Measurements from ENCODE around the gene AFAP1L1.
A peak's percentile ranks its signal among the peaks of the same experiment; 100 is the strongest.

AFAP1L1 gene

DNA sequence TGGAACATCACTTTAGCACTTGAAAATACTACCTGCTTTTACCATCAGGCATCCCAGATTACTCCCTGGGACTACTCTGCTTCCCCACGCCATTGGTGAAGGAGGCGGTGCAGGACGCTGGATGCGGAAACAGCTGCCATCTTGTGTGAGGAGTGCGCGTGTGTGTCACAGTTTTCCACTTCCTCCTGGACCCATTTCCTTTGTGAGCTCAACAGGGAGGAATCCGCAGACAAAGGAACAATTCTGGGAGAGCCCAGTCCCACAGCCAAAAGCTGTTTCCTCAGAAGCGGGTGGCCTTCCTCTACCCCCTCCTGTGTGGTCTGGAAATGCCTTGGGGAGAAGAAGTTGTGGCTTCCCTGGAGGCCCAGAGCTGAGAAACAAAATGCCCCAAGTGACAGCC lies 16.8 kb downstream of the AFAP1L1 start:
- DNase-seq: no peak

DNA sequence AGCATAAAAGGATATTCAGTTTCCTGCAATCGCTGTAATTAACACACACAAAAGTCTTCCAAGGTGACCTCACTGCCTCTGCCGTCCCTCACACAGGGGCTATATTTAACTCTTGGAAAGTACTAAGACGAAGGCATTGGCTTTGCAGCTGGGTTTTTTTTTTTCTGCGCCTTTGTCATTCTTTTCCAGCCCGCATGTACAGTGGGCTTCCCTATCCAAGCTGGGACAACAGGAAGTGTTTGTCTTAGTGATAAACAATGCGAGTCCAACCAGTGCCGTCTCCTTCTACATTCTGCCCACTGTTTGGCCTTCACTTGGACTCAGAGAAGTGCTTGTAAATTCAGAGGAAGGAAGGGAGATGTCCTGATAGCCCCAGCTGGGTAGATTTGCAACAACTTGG lies 17.6 kb downstream of the AFAP1L1 start:
- DNase-seq: no peak

- peak; percentile 26 for DNase-seq
Observed at GRCh38 chr5:149294872-149295829, 23.5 kb downstream of the AFAP1L1 start.

GRCh38 chr5:149297340-149298025 lies 25.8 kb downstream of the AFAP1L1 start:
- DNase-seq: no peak

DNA sequence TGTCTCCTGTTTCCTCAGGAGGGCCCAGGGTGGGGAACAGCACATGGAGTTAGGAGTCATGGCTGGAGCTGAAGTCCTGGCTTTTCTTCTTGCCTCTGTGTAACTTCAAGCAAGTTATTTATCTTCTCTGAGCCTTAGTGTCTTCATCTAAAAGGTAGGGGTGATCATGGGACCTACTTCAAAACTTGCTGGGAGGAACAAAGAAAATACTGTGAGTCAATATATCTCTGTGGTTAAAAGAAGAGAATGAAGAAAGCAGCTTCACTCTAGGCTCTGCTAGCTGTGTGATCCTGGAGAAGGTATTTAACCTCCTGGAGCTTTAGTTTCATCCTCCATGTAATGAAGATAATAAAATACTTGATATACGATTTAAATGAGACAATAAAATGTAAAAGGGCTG lies 26.5 kb downstream of the AFAP1L1 start:
- no peak for DNase-seq

DNA sequence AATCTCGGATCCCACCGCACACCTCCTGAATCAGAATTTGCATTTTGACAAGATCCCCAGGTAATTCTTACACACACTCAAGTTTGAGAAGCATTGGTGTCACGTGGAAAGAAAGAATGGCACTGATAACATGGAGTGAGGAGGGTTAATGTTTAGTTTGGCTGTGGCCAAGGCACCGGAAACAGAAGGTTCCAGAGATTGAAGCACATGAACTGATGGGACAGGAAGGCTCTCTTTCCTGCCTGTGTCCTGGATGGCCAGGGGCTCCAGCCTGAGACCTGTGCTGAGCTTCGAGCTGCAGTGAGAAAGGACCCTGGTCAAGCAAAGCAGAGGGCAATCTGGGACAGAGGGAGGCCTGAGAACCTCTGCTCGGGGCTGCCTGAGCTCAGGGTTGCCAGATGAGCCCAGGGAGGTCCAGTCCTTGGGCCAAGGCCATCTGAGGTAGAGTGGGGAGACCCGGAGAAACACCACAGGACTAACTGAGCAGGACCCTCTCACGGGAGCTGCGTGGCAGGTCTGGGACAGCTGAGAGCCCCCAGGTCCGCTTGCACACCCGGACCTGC lies 27.3 kb downstream of the AFAP1L1 start:
- no peak for DNase-seq

- no peak for DNase-seq
Observed at GRCh38 chr5:149299451-149300054, 27.9 kb downstream of the AFAP1L1 start.

GRCh38 chr5:149300441-149300840 lies 28.8 kb downstream of the AFAP1L1 start:
- no peak for DNase-seq

DNA sequence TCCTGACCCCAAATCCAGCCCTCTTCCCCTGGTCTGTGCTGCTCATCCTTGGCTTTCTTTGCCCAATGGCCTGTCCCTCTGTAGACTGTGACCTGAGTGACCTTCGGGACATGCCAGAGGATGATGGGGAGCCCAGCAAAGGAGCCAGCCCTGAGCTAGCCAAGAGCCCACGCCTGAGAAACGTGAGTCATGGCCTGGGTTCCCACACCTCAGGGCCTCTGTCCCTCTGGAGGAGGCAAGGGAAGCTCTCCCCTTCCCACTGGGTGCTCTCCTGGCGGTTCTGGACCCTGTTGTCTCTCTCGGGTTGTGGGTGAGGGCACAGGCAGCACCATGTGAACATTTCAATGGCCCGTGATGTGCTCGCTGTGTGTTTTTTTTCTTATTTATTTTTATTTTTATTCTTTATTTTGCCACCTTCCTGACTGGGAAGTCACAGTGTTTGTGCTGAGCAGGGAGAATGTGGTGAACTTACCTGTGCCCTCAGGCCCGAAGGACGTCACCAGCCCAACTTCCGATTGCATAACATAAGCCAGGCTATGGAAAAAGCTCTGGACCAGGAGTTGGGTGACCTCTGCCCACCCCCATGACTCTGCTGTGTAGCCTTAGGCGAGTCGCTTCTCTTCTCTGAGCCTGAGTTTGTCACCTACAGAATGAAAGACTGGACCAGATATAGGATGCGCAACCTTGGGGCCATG lies 29.5 kb downstream of the AFAP1L1 start:
- no peak for DNase-seq

DNA sequence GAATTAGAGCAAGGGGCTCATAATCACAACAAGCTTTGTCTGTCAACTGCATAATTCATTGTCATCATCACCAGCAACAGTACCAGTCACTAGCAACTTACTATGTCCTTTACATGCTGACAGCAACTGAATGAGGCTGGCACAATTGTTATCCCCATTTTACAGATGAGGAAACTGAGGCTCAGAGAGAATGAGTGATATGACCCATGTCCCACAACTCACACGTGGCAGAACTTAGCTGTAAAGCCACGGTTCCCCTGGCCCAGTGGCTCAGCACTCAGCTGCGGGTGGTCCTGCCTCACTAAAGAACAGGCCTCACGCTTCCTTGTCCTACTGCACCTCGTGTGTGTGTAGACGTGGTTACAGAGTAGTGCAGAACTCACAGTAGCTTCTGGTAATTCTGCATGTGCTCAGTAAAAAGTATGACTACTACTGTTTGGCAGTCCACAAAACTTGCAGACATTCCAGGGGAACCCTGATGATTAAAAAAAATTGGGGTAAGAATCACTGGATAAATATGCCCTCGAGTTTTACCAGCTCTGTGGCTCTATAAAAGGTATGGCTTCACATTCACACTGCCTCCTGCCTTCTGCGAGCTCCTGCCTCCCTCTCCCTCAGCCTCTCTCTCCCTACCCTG lies 30.2 kb downstream of the AFAP1L1 start:
- no peak for DNase-seq

DNA sequence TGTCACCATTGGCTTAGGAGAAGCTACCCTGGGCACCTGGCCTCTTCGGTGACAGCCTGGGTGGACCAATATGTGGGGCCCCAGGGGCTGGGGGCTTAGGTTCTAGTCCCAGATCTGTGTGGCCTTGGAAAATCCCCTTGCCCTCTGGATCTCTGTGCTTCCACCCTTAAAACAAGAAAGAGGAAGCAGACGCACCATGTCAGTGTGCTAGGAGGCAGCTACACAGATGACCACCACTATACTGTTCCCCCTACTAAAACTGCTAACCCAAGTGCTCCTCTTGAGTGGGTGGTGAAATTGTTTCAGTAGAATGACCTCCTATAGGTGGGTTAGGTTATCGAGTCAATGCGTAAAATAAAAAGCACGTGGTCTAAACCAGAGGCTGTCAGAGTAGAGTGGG lies 31.0 kb downstream of the AFAP1L1 start:
- DNase-seq: no peak

DNA sequence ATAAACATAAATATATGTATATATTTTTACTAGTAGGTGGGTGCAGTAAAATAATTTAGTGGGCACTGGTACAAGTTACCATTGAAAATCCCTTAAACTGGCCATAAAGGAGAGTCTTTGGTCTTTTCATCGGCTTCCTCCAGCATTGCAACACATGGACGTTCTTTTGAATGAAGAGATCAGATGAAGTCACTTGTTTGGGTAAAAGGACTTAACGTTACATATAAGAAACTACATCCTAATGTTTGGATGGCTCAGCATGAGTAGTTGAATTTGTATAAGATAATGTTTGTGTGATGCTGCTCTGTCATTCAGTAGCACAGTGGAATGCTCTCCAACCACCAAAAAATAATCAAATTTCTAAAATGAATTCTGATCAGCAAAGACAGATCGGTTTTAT lies 31.6 kb downstream of the AFAP1L1 start:
- no peak for DNase-seq

DNA sequence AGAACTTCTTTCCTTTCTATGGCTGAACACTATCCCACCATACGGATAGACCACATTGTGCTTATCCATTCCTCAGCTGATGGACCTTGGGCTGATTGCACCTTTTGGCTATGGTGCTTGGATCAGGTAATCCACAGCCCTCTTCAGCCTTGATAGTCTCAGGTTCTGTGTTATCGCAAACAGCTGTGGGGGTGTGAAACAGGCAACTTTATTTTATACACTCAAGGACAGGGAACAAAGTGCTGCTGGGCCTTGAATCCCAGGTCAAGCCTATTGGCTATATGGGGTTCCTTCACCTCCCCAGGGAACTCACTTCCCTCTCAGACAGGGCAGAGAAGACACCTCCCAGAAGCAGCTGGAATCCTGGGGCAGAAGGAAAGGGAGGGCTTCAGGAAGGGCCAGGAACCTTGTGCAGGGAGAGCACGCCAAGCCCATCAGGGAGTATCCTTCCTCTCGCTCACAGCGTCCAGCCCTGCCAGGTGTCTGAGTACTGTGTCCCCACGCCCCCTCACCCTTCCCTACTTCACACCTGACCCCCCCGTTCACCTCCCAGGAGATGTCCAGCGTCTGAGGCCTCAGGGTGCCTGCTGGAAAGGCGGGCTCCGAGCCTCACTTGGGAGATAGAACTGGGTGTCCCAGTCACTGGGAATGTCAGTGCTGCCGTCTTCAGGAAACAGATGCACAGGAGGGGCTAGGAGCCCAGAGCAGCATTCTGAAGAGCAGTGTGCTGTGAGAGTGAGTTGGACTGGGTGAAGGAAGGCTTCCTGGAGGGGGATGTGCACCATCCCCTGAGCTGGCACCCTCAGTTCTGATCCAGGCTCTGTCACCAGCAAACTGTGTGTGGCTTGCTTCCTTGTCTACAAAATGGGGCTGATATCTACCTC lies 32.8 kb downstream of the AFAP1L1 start:
- DNase-seq: no peak

DNA sequence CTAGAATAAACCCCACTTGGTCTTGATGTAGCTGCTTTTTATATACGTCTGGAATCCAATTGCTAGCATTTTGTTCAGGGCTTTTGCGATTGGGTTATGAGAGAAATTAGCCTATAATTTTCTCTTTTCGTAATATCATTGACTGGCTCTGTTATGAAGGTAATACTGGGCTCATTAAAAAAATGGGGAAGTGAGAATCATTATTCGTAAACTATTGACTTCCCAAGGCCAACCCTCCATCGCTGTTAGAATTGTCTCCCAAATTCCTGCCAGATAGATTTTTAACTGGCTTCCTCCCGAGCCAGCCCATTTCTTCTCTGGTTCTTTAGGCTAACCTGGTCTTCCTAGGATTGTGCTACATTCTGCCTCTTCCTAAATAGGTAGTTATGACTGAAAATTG lies 37.7 kb downstream of the AFAP1L1 start:
- no peak for DNase-seq

- no peak for DNase-seq
Observed at GRCh38 chr5:149310488-149310887, 38.8 kb downstream of the AFAP1L1 start.

GRCh38 chr5:149310947-149311658 lies 39.4 kb downstream of the AFAP1L1 start:
- DNase-seq: no peak

DNA sequence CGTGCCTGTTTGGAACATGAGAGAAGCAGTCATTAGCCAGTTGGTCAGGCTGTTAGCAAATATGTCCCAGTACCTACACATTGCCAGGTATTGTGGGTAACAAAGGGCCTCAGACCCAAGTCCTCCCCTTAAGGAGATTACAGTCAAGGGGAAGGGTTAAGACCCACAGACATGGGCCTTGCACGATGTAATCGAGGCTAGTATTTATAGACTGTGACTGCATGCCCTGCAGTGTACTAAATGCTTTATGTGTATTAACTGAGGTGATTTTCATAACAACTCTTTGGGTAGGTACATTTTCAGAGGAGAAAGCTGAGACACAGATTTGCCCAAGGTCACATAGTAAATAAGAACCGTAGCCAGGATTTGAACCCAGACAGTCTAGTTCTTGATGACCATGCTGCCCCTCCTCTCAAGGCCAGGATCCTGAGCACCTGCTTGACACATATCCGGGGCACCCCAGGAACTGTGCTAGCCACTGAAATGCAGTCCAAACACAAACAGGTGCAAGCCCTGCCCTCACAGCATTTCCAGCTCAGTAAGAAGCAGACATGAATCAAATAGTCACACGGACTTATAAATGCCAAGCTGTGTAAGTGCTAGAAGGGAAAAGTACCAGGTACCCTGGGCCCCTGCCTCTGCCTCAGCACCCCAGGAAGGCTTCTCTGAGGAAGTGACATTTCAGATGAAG lies 41.6 kb downstream of the AFAP1L1 start:
- DNase-seq: no peak

- DNase-seq: no peak
Observed at GRCh38 chr5:149314571-149315111, 43.0 kb downstream of the AFAP1L1 start.

- no peak for DNase-seq
Observed at GRCh38 chr5:149315753-149316152, 44.1 kb downstream of the AFAP1L1 start.

All from CD4-positive, alpha-beta T cell treated with Interleukin-6 for 4 hours (primary cell).